Keratinocyte (primary cell): Measurements from ENCODE around the gene TMEM45B.

Experiments used
- EZH2 ChIP-seq: IDR thresholded peaks from one replicate; pipeline ENCODE4 v1.6.1; 2012; ENCODE audit warnings: inconsistent platforms, mild to moderate bottlenecking, low read length, moderate library complexity
- TF ChIP-seq, protein P1 (sequence below), 3 experiments: IDR thresholded peaks in 1 of 3; conservative IDR thresholded peaks in 1 of 3; optimal IDR thresholded peaks in 1 of 3; 2 replicates in 2 of 3; 3 replicates in 1 of 3; pipeline versions ENCODE3 to v1.5.1; 2011; ENCODE audit warnings: low read length in 3 of 3, mild to moderate bottlenecking in 3 of 3, moderate library complexity in 2 of 3, control low read depth in 1 of 3, inconsistent platforms in 1 of 3; ENCODE audit not compliant: insufficient read depth in 2 of 3; ENCODE audit errors: extremely low read depth in 1 of 3

DNA sequence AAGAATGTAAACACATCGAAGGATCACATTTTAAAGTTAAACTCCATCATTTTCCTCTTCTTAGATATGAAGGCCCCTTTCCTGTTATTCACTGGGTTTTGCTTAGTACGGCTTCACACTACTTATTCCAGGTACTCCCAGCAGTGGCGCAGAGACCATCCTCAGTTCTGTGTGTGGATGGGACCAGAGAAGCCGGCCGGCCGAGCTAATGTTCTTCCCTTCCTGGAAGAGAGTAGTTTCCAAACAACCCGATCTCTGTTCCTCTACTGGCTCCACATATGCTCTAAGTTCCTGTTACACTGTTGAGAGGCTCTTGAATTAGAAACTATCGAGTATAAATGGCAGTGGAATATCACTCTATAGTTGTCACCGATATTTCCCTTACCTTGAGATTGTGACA, 80.4 kb downstream of the TMEM45B start:
- TF ChIP-seq, protein P1, sequence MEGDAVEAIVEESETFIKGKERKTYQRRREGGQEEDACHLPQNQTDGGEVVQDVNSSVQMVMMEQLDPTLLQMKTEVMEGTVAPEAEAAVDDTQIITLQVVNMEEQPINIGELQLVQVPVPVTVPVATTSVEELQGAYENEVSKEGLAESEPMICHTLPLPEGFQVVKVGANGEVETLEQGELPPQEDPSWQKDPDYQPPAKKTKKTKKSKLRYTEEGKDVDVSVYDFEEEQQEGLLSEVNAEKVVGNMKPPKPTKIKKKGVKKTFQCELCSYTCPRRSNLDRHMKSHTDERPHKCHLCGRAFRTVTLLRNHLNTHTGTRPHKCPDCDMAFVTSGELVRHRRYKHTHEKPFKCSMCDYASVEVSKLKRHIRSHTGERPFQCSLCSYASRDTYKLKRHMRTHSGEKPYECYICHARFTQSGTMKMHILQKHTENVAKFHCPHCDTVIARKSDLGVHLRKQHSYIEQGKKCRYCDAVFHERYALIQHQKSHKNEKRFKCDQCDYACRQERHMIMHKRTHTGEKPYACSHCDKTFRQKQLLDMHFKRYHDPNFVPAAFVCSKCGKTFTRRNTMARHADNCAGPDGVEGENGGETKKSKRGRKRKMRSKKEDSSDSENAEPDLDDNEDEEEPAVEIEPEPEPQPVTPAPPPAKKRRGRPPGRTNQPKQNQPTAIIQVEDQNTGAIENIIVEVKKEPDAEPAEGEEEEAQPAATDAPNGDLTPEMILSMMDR (optimal IDR thresholded peaks at IDR 0.05 in 1 of 3, IDR thresholded peaks at IDR 0.05 in 1 of 3, conservative IDR thresholded peaks at IDR 0.05 in 1 of 3; ENCODE audit: extremely low read depth in 1 of 3, insufficient read depth in 2 of 3, low read length in 3 of 3), result no peak
- TF ChIP-seq EZH2, result no peak
